Caco-2 (cell line): ENCODE results near the gene IGSF23. TPM values are rescaled to one million over a fixed set of nuclear protein-coding genes. Genes with fewer than 3 reads are reported as not detected.

ENCODE experiments used
- BruUV-seq: library from RNA; stranded (reverse); fragments of 400-500 nt; replicated peaks from 2 replicates; lab custom pipeline; 2021; lab: Mats Ljungman, UMichigan
- CTCF ChIA-PET: fragments of 300-600 bp; sonication (Branson Sonifier 250); formaldehyde crosslinking; loops from one replicate; lab custom pipeline; 2022; ENCODE audit warnings: antibody characterized with exemption; lab: Charles Lee
- POLR2A ChIA-PET: fragments of 300-600 bp; sonication (Branson Sonifier 250); formaldehyde crosslinking; loops from one replicate; lab custom pipeline; 2022; ENCODE audit warnings: antibody characterized with exemption; lab: Charles Lee
- DNase-seq, 2 experiments: peaks; one replicate each; pipeline versions ENCODE4 v3.0.0 to v3.0.0-alpha.2; 2020 to 2022
- H3K27me3 ChIP-seq: replicated peaks from 2 replicates; pipeline ENCODE4 v1.6.0; 2011; ENCODE audit warnings: low read length; ENCODE audit not compliant: control insufficient read depth, insufficient read depth
- H3K36me3 ChIP-seq: 2 replicates; pipeline ENCODE4 v1.5.1; 2011; ENCODE audit warnings: low read length; ENCODE audit not compliant: control insufficient read depth, insufficient read depth
- H3K4me1 ChIP-seq: fragments of 250-450 bp; sonication (Bioruptor Pico); 2 replicates; pipeline ENCODE4 v1.5.1; 2020; ENCODE audit warnings: mild to moderate bottlenecking
- H3K4me3 ChIP-seq: 2 replicates; pipeline ENCODE4 v1.5.1; 2011; ENCODE audit warnings: low read depth, mild to moderate bottlenecking, control low read depth, low read length
- H3K9me3 ChIP-seq: fragments of 250-450 bp; sonication (Bioruptor Pico); 2 replicates; pipeline ENCODE4 v1.5.1; 2020; ENCODE audit warnings: mild to moderate bottlenecking, moderate library complexity
- H3K27ac Mint-ChIP-seq: one replicate; pipeline ENCODE4 v1.8.0; 2022; ENCODE audit warnings: mixed read lengths; ENCODE audit not compliant: unreplicated experiment
- H3K27me3 Mint-ChIP-seq: one replicate; pipeline ENCODE4 v1.8.0; 2022; ENCODE audit warnings: mixed read lengths; ENCODE audit not compliant: insufficient read depth, unreplicated experiment
- H3K36me3 Mint-ChIP-seq: one replicate; pipeline ENCODE4 v1.8.0; 2022; ENCODE audit warnings: mild to moderate bottlenecking, mixed read lengths; ENCODE audit not compliant: insufficient read depth, unreplicated experiment
- H3K4me1 Mint-ChIP-seq: one replicate; pipeline ENCODE4 v1.8.0; 2022; ENCODE audit warnings: low read depth, mixed read lengths; ENCODE audit not compliant: unreplicated experiment
- H3K4me3 Mint-ChIP-seq: one replicate; pipeline ENCODE4 v1.8.0; 2022; ENCODE audit warnings: mild to moderate bottlenecking, moderate library complexity, mixed read lengths; ENCODE audit not compliant: unreplicated experiment
- H3K9me3 Mint-ChIP-seq: one replicate; pipeline ENCODE4 v1.8.0; 2022; ENCODE audit warnings: mixed read lengths; ENCODE audit not compliant: unreplicated experiment
- CTCF ChIP-seq, 2 experiments: fragments of 200-600 bp in 1 of 2; IDR thresholded peaks; 1 replicate in 1 of 2; 2 replicates in 1 of 2; pipeline versions ENCODE4 v1.5.1 to v1.8.0; 2011 to 2022; ENCODE audit warnings: antibody characterized with exemption in 1 of 2, control low read depth in 1 of 2, inconsistent platforms in 1 of 2, low read depth in 1 of 2, low read length in 1 of 2, mild to moderate bottlenecking in 1 of 2, moderate library complexity in 1 of 2; ENCODE audit not compliant: insufficient read depth in 1 of 2, severe bottlenecking in 1 of 2, unreplicated experiment in 1 of 2
- intact Hi-C: fragments of 100-400 bp; cut with micrococcal nuclease; formaldehyde crosslinking; loops from one replicate; pipeline ENCODE4 v1.10.0; 2022; ENCODE audit not compliant: unreplicated experiment
- total RNA-seq: library from RNA; stranded (reverse); gene quantifications from 2 replicates; pipeline ENCODE4 v1.2.3, GENCODE V29; 2022

Gene IGSF23
- total RNA-seq, 1 experiment from 2014 or later: 3.9 TPM

- CTCF ChIA-PET: no interaction called here
Observed at GRCh38 chr19:44600466-44600865, 12.9 kb upstream of the IGSF23 start.

GRCh38 chr19:44602081-44602480, 11.3 kb upstream of the IGSF23 start:
- no peak for TF ChIP-seq CTCF (IDR thresholded peaks at IDR 0.05; ENCODE audit: insufficient read depth in 1 of 2, low read depth in 1 of 2, low read length in 1 of 2, severe bottlenecking in 1 of 2, unreplicated experiment in 1 of 2)
- H3K27ac Mint-ChIP-seq: peak overlapping the region; percentile 34
- H3K4me3 ChIP-seq: no peak overlapping the region
- no TSS peak for BruUV-seq
- DNase-seq: peak; percentile 72 to 86
- H3K9me3 Mint-ChIP-seq: no peaks in the 10 kb centered on the region
- POLR2A ChIA-PET: interaction anchor here (0.5 to 1.0 kb wide), 3 partner anchors 34 to 246 kb away, joined by 3 to 5 read pairs (median 3); partner anchors contain the start of gene PVR
- H3K27me3 Mint-ChIP-seq: no peaks in the 10 kb centered on the region
- H3K9me3 ChIP-seq: no peaks in the 10 kb centered on the region
- H3K36me3 ChIP-seq: no peaks in the 10 kb centered on the region
- H3K36me3 Mint-ChIP-seq: no peaks in the 10 kb centered on the region
- intact Hi-C loops: no loop called here
- CTCF ChIA-PET: interaction anchor here (0.6 to 1.4 kb wide), 6 partner anchors 9 to 1130 kb away, joined by 3 to 7 read pairs (median 4); no protein-coding TSS in a partner anchor
- H3K4me3 Mint-ChIP-seq: no peak overlapping the region
- no peaks in the 10 kb centered on the region for H3K27me3 ChIP-seq
- peaks cover 40% of the 10 kb centered on the region for H3K4me1 Mint-ChIP-seq
- H3K4me1 ChIP-seq: peaks cover 38% of the 10 kb centered on the region

More at GRCh38 chr19:44600466-44600865, 12.9 kb upstream of the IGSF23 start:
- H3K36me3 ChIP-seq: no peaks in the 10 kb centered on the region
- no peak overlapping the region for H3K4me3 Mint-ChIP-seq
- DNase-seq: no peak
- peaks cover 49% of the 10 kb centered on the region for H3K4me1 Mint-ChIP-seq
- intact Hi-C loops: no loop called here
- H3K27me3 Mint-ChIP-seq: no peaks in the 10 kb centered on the region
- no peaks in the 10 kb centered on the region for H3K9me3 Mint-ChIP-seq
- H3K27me3 ChIP-seq: no peaks in the 10 kb centered on the region
- no peak overlapping the region for H3K27ac Mint-ChIP-seq
- no TSS peak for BruUV-seq
- TF ChIP-seq CTCF (IDR thresholded peaks at IDR 0.05; ENCODE audit: insufficient read depth in 1 of 2, low read depth in 1 of 2, low read length in 1 of 2, severe bottlenecking in 1 of 2, unreplicated experiment in 1 of 2): no peak
- peaks cover 52% of the 10 kb centered on the region for H3K4me1 ChIP-seq
- POLR2A ChIA-PET: no interaction called here
- no peak overlapping the region for H3K4me3 ChIP-seq
- 0 out of 2 replicates have a peak, but pooled peaks cover under 1% of the 10 kb centered on the region for H3K9me3 ChIP-seq
- H3K36me3 Mint-ChIP-seq: no peaks in the 10 kb centered on the region

DNA sequence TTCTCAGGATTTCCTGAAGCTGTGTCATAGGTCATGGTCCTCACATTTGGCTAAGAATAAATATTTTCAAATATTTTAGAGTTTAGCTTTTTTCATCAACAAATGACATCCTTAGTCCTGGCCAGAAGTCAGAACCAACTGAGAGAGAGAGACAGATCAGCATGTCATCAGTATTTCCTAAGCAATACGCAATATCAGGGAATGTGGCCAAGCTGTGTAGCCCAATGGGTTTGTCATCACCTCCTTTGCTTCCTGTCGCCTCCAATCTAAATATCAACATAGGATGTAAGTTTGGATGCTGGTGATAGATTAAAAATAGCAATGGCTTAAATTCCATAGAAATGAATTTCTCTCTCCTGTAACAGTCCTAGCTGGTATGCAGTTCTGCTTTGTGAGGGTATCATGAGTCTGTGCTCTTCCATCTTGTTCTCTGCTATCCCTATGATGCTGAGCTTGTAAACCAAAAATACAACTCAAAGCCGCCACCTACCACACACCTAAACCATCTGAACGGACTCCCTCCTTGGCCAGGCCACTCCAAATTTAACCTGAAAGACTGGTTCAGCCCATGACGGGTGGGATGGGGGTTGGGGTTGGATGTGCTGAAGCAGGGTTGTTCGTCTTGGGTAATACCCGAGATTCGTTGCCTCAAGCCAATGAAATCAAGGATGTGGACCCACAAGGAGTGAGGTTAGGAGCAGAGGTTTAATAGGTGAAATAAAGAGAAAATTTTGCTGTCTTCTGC, 10.0 kb upstream of the IGSF23 start:
- peaks cover 28% of the 10 kb centered on the region for H3K4me1 ChIP-seq
- Mint-ChIP-seq H3K4me3 (no peak overlapping the region), H3K27ac (peak overlapping the region; percentile 34), H3K4me1 (peaks cover 42% of the 10 kb centered on the region), H3K27me3 (no peaks in the 10 kb centered on the region), H3K9me3 (no peaks in the 10 kb centered on the region), H3K36me3 (no peaks in the 10 kb centered on the region)
- CTCF ChIA-PET: no interaction called here
- intact Hi-C loops: no loop called here
- H3K9me3 ChIP-seq: no peaks in the 10 kb centered on the region
- POLR2A ChIA-PET: no interaction called here
- BruUV-seq: no TSS peak
- DNase-seq: no peak
- no peak overlapping the region for H3K4me3 ChIP-seq
- H3K36me3 ChIP-seq: no peaks in the 10 kb centered on the region
- no peaks in the 10 kb centered on the region for H3K27me3 ChIP-seq
- no peak for TF ChIP-seq CTCF (IDR thresholded peaks at IDR 0.05; ENCODE audit: insufficient read depth in 1 of 2, low read depth in 1 of 2, low read length in 1 of 2, severe bottlenecking in 1 of 2, unreplicated experiment in 1 of 2)
